Skeletal muscle cell (primary cell): ENCODE results near the gene LAIR1.
"Not testable (repeated sequence)": the region's sequence is repeated elsewhere in the genome, so short reads cannot be mapped to it uniquely, and the experiment has no call there.

Source experiments
- DNase-seq: peaks from one replicate; pipeline ENCODE4 v3.0.0-alpha.2; 2010; ENCODE audit warnings: low read depth
- H3K4me3 ChIP-seq: 2 replicates; pipeline ENCODE4 v1.5.1; 2011; ENCODE audit warnings: low read depth, mild to moderate bottlenecking, control low read depth, low read length, moderate library complexity

Gene LAIR1

DNA sequence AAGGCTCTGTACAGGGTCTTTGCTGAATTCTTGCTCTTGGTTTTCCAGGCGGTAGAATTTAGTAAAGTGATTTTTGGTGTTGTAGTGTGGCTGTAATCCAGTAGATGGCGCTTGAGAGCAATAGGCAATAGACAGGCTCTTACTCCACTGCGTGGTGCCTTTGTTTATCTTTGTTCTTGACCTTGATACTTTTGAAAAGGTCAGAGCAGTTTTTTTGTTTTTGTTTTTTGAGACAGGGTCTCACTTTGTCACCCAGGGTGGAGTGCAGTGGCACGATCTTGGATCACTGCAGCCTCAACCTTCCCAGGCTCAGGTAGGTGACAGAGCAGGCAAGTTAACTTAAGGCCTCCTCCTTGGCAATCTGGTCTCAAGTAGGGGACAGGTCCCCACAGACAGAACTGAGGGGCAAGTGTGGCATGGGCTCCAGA is 39.5 kb downstream of the LAIR1 start:
- H3K4me3 ChIP-seq = no peak overlapping the region
- DNase-seq = no peak

GRCh38 chr19:54324071-54324470 is 40.7 kb downstream of the LAIR1 start:
- H3K4me3 ChIP-seq = no peak overlapping the region
- DNase-seq = no peak

- not testable (repeated sequence) for DNase-seq, H3K4me3 ChIP-seq
These were observed 41.8 kb downstream of the LAIR1 start for GRCh38 chr19:54322934-54323333.

DNA sequence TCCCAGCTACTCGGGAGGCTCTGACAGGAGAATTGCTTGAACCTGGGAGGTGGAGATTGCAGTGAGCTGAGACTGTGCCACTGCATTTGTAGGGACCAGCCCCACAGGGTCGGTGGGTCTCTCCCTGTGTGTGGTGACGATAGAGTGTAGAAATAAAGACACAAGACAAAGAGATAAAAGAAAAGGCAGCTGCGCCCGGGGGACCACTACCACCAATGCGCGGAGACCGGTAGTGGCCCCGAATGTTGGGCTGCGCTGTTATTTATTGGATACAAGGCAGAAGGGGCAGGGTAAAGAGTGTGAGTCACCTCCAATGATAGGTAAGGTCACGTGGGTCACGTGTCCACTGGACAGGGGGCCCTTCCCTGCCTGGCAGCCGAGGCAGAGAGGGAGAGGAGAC is 42.4 kb downstream of the LAIR1 start:
- not testable (repeated sequence) for H3K4me3 ChIP-seq, DNase-seq

DNA sequence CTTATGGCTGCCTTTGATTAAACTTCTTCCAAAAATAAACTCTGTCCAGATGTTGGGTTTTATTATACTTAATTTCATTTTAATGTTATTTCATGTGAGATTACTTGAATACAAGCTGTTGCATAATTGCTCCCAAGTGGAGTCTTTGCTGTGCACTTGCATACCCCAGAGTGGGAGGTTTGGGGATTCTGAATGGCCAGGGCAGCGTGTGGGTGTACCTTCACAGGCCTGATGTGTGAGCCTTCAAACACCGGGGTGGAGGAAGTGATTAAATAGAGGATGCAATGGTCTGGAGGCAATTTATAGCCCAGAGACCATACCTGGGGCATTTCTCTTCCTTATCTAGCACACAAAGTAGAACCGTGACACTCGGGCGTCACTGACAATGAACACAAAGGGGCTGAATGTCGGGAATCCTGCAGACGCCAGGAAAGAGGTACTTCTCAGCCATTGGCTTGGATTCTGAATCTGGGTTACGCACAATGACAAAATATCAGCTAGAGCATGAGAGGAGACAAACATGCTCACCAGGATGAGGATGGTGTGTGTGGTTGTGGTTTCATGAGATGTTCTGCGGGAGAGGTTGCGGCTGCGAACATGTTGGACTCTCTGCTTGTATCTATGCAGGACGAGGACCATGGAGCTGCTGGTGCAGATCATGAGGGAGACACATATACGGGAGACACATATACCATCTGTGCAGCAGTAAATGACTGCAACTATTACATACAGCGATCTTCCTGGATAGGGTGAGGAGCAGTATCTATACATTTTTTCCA is 44.6 kb downstream of the LAIR1 start:
- H3K4me3 ChIP-seq = no peak overlapping the region
- no peak for DNase-seq

GRCh38 chr19:54319049-54319448 is 45.7 kb downstream of the LAIR1 start:
- H3K4me3 ChIP-seq = no peak overlapping the region
- DNase-seq = no peak

DNA sequence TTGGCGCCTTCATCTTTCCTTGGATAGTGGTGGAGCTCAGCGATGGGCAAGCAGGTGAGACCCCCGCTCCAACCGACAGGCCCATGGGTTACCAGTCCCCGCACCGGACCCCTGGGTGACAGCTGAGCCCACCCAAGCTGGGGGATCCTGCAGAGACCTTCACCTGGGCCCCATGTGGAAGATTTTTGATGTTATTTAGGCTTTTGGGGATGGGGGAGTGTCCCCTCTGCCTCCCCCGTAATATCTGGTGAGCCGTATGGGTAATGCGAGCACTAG is 46.8 kb downstream of the LAIR1 start:
- no peak overlapping the region for H3K4me3 ChIP-seq
- no peak for DNase-seq

DNA sequence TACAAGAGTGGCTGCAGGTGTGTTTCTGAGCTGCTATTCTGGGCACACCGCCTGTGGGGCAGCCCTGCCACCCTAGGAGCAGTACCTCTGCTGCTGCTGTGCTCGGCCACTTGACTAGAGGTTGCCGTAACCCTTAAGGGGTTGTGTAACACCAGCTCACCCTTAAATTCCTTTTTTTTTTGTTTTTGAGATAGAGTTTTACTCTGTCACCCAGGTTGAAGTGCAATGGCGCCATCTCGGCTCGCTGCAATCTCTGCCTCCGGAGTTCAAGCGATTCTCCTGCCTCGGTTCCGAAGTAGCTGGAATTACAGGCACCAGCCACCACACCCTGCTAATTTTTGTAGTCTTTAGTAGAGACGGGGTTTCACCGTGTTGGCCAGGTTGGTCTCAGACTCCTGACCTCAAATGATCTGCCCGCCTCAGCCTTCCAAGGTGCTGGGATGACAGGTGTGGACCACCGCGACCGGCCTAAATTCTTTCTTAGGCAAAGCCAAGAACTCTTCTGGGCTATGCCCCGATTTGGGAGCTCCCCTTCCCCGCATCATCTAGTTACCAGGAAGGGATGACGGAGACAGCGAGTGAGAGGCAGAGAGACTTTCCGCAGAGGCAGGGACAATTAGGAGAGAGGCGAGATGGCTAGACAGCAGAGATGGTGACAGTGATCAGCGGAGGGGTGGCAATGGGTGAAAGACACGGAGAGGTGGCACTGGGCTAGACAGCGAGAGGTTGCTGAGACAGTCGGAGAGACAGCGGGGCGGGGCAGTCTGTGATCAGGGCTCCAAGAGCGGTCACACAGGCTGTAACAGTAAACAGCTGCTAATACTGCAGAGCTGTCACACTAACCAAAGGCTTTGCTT is 47.4 kb downstream of the LAIR1 start:
- no peak for DNase-seq
- no peak overlapping the region for H3K4me3 ChIP-seq

GRCh38 chr19:54316746-54317107 is 48.0 kb downstream of the LAIR1 start:
- no peak for DNase-seq
- no peak overlapping the region for H3K4me3 ChIP-seq

DNA sequence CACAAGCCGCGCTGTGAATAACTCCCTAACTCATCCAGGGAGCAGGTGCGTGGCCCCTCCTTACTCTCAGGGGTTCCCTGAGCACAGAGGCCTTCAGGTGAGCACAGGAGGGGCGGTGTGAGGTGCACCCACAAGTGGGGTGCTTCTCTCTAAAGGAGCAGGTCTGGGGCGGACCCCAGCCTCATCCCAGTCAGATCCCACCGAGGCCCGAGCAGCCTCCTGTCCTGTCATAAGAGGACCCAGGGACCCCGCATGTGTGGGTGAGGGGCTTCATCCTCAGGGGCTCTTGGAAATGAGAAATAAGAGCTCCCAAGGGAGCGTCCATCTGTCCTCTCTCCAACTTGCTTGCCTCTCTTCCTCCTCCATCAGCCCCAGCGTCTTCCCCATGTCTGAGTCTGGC is 48.8 kb downstream of the LAIR1 start:
- no peak for DNase-seq
- H3K4me3 ChIP-seq = no peak overlapping the region

DNA sequence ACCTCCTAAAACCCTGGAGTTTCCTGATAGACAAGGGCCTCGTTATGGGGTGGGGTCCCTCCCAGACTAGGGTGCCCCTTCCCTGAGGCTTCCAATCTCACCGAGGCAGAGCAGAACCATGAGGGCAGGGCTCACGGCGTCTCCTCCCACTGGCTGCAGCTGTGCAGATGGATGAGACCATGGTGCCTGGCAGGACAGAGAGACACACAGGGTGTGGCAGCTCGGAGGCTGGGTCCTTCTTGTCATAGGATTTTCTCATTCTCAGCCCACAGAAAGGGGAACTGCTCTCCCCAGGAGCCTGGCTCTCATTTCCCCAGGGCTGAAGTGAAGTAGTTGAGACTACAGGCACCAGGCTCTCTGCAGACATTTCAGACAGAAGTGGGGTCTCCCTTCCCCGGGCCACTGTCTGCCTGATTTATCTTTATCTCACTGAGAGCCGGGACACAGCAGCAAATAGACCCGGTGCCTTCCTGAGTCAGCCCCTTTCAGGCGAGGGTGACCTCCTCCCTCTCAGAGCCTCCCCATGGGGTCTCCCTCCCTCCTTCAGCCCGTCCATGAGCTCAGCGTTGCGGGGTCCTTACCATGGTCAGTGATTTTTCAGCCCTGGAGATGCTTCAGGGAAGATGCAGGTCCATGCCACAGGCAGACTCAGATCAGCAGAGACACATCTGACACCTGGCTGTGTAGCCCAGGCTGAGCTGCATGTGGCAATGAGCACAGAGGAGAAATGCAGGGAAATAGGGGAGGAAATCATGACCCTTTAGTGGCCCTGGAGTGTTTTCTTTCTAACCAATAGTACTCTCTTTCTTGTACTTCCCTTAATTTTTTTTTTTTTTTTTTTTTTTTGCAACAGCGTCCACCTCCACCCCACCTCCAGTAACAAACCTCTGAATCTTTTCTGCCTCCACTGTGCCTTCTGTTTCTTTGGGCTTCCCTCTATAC is 52.0 kb downstream of the LAIR1 start, which contains the start of gene LILRA5:
Gene LILRA5, minus strand, starts transcription at position 731 of the 942 bp plus-strand sequence. Its CDS starts 147 bp downstream, at position 584.
- H3K4me3 ChIP-seq = no peak within 1 kb of the TSS
- no peak for DNase-seq

GRCh38 chr19:54312011-54312410 is 52.7 kb downstream of the LAIR1 start:
- no peak overlapping the region for H3K4me3 ChIP-seq
- DNase-seq = no peak

DNA sequence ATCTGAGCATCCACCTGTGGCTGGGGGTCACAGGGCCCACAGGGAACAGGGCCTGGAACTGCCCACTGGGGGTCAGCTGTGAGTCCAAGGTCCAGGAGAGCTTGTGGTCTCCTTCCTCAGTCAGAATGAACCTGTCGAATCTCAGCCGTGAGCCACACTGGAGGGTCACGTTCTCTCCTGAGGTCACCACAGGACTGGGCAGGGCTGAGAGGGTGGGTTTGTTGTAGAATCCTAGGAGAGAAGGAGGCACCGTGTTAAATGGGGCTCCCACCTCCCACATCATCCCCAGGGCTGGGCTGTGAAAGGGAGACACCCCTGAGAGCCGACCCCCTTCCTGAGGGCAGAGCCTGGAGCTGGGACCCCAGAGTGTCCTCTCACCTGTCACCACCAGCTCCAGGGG is 53.2 kb downstream of the LAIR1 start:
- no peak overlapping the region for H3K4me3 ChIP-seq
- DNase-seq = no peak

- H3K4me3 ChIP-seq = no peak overlapping the region
These were observed 54.2 kb downstream of the LAIR1 start for GRCh38 chr19:54310543-54310942.

DNA sequence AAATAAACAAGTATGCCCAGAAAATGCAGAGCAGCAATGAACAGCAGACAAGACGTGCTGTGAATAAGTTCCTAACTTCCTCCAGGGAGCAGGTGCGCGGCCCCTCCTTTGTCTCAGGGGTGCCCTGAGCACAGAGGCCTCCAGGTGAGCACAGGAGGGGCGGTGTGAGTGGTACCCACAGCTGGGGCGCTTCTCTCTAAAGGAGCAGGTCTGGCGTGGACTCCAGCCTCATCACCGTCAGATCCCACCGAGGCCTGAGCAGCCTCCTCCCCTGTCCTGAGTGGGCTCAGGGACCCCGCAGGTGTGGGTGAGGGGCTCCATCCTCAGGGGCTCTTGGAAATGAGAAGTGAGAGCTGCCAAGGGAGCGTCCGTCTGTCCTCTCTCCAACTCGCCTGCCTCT is 54.9 kb downstream of the LAIR1 start:
- no peak overlapping the region for H3K4me3 ChIP-seq
- no peak for DNase-seq

More at GRCh38 chr19:54310543-54310942, 54.2 kb downstream of the LAIR1 start:
- no peak for DNase-seq

- H3K4me3 ChIP-seq = no peak overlapping the region
- DNase-seq = no peak
These were observed 57.2 kb downstream of the LAIR1 start for GRCh38 chr19:54307389-54308020.

DNA sequence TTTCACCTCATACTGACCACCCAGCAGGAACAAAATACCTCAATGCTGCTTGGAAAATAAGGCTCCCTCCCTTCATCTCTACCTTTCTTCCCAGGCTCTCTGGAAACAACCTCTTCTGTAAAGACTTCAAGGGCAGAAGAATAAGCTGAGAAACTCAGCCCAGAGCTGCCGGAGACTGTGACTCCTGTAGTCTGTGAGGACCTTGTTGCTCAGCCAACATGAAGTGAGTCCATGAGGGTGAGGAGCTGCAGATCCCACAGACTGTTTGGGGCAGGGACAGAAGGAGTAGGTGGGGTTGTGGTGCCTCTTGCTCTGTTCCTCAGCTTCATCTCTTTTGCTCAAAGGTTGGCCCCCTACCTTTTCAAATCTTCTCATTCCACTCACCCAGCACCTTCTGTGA is 59.6 kb downstream of the LAIR1 start:
- no peak overlapping the region for H3K4me3 ChIP-seq
- DNase-seq = no peak

GRCh38 chr19:54302257-54302656 is 62.5 kb downstream of the LAIR1 start:
- DNase-seq = no peak
- H3K4me3 ChIP-seq = no peak overlapping the region
